GM20000 (cell line): ENCODE data around the gene BUD13.

Experiments used
- DNase-seq: peaks from one replicate; pipeline ENCODE4 v3.0.0; 2012; ENCODE audit warnings: low spot score
- TF ChIP-seq, protein P1 (sequence below): IDR thresholded peaks from 2 replicates; pipeline ENCODE4 v1.5.1; 2012; ENCODE audit warnings: mild to moderate bottlenecking, control low read depth; ENCODE audit errors: extremely low read depth, missing control alignments

The BUD13 gene

DNA sequence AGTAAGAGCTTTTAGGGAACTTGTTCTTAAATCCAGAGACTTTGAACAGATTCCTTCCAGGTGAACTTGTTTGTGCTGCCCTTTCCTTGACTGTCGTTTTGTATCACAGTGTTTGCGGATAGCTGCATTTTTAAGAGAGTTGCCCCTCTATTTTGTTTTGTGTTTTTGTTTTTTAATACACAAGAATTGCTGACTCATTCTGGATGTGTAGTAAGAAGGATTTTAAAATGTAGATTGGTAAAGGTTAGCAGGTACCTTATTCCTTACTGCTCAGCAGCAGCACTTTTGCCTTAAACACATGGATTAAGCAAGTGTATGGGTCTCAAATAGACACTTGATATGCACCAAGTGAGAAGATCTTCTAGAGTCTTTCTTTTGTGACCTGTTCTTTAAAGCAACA lies 27.8 kb upstream of the BUD13 start:
- no peak for DNase-seq
- TF ChIP-seq, protein P1, sequence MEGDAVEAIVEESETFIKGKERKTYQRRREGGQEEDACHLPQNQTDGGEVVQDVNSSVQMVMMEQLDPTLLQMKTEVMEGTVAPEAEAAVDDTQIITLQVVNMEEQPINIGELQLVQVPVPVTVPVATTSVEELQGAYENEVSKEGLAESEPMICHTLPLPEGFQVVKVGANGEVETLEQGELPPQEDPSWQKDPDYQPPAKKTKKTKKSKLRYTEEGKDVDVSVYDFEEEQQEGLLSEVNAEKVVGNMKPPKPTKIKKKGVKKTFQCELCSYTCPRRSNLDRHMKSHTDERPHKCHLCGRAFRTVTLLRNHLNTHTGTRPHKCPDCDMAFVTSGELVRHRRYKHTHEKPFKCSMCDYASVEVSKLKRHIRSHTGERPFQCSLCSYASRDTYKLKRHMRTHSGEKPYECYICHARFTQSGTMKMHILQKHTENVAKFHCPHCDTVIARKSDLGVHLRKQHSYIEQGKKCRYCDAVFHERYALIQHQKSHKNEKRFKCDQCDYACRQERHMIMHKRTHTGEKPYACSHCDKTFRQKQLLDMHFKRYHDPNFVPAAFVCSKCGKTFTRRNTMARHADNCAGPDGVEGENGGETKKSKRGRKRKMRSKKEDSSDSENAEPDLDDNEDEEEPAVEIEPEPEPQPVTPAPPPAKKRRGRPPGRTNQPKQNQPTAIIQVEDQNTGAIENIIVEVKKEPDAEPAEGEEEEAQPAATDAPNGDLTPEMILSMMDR = no peak

DNA sequence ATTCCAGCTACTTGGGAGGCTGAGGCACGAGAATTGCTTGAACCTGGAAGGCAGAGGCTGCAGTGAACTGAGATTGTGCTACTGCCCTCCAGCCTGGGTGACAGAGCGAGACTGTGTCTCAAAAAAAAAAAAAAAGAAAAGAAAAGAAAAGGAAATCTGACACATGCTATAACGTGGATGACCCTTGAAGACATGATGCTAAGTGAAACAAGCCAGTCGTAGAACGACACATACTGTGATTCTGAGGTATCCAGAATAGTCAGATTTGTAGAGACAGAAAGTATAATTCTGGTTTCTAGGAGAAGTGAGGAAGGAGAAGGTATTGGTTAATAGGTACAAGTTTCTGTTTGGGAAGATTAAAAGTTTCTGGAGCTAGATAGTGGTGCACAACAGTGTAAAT lies 25.6 kb upstream of the BUD13 start:
- TF ChIP-seq, protein P1 = no peak
- DNase-seq = no peak

DNA sequence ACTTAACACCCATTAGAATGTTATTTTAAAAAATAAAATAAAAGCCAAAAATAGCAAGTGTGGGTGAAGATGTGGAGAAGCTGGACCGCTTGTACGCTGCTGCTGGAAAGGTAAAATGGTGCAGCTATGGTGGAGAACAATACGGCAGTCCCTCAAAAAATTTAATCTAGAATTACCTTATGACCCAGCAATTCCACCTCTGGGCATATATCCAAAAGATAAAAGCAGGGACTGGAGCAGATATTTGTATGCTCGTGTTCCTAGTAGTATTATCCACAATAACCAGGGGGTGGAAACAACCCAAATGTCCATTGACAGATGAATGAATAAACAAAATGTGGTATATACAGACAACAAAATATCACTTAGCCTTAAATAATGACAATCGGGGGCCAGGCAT lies 25.0 kb upstream of the BUD13 start:
- TF ChIP-seq, protein P1 = no peak
- DNase-seq = no peak

DNA sequence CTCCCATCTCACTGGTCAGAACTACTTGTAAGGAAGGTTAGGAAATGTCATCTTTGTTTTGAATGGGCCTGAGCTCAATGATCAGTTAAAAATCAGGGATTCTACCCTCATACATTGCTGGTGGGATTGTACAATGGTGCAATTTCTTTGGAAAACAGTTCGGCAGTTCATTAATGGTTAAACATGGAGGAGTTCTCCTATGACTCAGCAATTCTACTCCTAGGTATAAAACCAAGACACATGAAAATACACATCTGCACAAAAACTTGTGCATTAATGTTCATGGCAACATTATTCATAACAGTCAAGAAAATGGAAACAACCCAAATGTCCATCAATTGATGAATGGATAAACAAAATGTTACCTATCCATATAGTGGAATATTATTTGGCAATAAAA lies 23.8 kb upstream of the BUD13 start:
- TF ChIP-seq, protein P1 = no peak

DNA sequence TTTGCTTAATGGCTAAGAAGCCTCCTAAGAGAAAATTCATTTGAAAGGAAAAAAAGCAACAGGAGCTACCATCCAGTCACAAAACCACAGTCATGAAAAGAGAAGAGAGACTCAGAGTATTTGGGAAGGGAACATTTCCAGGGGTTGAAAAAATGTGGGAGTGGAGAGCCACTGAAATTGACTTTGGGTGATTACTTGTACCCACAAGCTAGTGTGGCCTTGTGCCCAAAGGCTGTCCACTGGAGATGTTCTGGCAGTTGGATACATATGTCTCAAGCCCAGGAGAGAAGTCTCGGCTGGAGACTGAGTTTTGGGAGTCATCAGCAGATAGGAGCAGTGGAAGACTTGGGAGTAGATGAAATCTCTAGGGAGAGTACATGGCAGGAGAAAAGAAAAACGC lies 22.1 kb upstream of the BUD13 start:
- TF ChIP-seq, protein P1 = no peak
- DNase-seq = no peak

More for the DNA sequence above, 23.8 kb upstream of the BUD13 start:
- DNase-seq = no peak

DNA sequence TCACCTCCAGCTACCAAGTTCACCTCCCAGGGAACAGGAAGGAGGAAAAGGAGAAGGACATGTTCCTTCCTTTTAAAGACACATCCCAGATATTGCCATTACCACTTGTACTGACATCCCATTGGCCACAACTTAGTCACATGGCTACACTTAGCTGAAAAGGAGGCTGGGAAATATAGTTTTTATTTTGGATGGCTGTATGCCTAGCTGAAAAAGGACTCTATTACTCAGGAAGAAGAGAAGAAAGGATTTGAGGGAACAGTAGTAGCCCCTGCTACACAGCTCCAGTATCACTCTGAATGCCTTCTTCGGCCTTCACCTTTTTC lies 20.9 kb upstream of the BUD13 start:
- TF ChIP-seq, protein P1 = no peak
- no peak for DNase-seq

DNA sequence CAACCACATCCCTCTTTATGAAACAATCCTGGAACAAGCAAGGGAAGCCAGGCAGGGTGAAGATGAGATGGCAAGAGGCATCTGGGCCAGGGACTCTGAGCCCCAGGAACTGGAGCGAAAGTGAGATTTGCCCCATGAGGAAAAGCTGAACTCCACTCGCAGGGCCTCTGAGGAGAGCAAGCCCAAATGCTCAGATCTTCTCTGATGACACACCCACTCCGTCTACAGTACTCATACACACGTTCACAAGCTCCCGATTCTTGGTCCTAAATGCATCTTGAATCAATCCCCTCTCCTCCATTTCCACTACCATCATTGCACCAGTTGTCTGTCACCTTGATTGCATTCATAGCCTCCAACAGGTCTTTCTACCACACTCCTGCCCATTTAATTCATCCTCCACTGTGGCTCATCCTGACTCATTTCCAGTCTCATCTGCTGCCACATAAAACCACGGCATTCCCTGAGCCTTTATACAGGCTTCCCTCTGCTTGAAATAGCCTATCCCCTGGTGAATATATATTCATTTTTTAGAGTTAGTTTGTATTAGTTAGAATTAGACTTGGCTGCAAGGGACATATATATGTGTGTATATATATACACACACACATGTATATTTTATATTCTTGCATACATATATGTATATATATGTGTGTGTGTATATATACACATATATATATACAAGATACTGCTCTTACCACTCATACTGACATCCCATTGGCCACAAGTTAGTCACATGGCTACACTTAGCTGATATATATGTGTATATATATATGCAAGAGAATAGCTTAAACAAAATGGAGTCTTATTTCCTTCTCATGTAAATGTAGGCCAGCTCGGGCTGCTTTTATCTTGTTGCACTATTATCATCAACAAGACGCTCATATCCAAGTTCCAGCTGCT lies 20.3 kb upstream of the BUD13 start:
- TF ChIP-seq, protein P1 = no peak
- no peak for DNase-seq
